GM18507 (cell line): ENCODE results near the gene AVPR2.

Experiments used
- DNase-seq: peaks from one replicate; pipeline ENCODE4 v3.0.0; 2011; ENCODE audit warnings: low read depth; ENCODE audit not compliant: insufficient read length; ENCODE audit errors: extremely low spot score
- FAIRE-seq: peaks from 2 replicates; lab custom pipeline; 2011; peaks lifted over from hg19 to GRCh38; lab: Jason Lieb, UNC

Gene AVPR2

DNA sequence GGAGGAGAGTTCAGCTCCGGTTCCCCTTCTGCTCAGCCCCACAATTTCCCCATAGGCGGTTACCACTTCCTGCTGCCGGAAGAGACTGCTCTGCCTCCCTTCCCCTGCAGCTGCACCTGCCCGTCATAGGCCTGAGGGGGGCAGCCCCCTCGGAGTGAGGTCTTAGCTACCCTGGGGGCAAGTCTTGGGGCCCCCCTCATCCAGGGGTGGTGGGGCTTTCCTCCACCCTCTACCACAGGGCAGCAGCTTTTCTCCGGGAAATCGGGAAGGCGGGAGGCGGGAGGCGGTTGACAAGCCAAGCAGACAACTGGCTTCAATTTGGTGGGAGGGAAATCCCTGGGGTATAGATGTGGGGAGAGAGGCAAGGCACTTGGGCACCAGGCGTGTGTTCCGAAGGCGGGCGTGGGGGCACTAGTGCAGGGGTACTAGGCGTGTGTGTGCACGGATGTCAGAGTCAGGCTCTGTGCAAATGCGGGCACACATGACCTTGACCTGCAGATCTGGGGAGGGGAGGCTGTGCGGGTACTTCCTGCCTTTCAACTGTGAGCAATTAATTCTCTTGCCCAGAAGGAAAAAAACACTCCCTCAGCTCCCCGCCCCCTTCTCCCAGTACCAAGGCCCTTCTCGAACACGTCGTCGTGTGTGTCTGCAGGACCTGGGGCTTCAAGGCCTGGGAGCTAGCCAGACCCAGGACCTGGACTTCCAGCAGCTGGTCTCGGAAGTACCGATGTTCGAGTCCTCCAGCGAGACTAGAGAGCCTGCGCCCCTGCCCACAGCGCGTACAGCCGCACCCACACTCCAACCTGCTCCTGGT, 22.6 kb downstream of the AVPR2 start:
- no peak for DNase-seq
- FAIRE-seq, result peak; percentile 99

DNA sequence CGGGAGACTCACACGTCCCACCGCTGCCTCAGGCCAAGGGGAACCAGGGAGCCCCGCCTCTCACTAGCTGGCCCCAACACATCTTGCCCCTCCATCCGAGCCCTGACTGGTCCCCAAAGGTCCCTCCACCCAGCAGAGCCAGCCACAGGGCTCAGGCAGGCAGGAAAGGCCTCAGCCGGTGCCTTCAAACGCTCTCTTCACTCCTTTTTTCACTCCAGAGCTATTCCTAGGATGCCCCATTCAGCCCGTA, 23.1 kb downstream of the AVPR2 start:
- FAIRE-seq (no peak), DNase-seq (no peak)

DNA sequence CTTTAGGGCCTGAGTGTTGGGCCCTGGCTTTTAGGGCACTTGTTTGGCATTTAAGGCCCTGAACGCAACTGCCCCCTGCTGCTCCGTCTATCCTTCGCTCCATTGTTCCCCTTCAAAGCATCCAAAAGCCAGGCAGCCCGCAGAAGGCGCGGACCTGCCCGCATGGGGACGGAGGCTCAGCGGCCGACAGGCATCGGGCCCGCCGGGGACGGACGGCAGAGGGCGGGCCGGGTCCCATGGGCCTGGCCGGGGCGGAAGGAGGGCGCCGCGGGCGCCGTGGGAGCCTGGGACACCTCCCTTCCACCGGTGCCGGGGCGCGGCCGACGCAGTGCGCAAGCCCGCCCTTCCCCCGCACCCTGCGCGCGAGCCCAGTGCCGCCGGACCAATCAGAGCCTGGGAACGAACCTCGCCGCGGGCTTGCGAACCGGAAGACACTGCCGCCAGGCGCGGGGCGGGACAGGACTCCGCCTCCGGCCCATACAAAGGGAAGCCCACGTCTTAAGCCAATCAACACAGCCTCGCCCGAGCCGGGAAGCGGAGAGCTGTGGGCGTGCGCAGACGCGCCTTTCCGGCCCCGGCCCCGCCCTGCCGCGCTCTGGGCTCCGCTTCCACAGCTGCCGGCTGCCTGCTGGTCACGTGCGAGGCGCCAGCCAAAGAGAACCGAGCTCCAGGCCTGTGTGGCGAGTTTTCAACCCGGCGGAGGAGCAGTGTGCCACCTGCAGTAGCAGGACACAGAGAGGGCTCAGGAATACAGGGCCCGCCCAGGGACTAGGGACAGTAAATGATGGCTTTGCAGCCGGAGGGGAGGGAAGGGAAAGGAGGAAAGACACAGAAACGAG, 23.7 kb downstream of the AVPR2 start:
- DNase-seq (peak; percentile 73), FAIRE-seq (peak; percentile 100)

DNA sequence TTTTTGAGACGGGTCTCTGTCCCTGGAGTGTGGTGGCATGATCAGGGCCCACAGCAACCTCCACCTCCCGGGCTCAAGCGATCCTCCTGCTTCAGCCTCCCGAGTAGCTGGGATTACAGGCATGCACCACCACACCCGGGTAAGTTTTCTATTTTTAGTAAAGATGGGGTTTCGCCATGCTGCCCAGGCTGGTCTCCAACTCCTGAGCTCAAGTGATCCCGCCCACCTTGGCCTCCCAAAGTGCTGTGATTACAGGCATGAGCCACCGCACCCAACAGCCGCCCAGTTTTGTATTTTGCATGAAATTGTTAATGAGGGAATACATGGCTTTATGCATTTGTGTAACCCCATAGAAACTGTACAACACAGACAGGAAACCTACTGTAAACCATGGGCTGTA, 24.4 kb downstream of the AVPR2 start:
- no peak for DNase-seq
- FAIRE-seq, result peak; percentile 38

DNA sequence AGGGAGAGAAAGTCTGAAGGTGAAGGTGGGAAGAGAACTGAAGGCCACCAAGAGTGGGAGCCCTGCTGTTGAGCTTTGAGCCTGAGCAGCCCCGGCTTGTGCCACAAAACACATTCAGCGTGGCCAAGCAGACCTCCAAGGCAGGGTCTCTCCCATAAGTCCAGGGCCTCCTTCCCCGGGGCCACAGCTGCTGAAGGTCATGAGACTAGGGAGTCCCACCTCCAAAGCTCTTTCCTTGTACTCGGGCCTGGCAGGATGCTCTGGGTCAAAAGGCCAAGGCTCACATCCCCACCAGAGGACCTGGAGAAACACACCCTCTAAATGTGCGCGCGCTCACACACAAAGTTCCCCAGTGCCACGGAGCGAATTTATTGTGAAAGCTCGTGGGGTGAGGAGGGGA, 25.1 kb downstream of the AVPR2 start:
- FAIRE-seq (no peak), DNase-seq (no peak)

DNA sequence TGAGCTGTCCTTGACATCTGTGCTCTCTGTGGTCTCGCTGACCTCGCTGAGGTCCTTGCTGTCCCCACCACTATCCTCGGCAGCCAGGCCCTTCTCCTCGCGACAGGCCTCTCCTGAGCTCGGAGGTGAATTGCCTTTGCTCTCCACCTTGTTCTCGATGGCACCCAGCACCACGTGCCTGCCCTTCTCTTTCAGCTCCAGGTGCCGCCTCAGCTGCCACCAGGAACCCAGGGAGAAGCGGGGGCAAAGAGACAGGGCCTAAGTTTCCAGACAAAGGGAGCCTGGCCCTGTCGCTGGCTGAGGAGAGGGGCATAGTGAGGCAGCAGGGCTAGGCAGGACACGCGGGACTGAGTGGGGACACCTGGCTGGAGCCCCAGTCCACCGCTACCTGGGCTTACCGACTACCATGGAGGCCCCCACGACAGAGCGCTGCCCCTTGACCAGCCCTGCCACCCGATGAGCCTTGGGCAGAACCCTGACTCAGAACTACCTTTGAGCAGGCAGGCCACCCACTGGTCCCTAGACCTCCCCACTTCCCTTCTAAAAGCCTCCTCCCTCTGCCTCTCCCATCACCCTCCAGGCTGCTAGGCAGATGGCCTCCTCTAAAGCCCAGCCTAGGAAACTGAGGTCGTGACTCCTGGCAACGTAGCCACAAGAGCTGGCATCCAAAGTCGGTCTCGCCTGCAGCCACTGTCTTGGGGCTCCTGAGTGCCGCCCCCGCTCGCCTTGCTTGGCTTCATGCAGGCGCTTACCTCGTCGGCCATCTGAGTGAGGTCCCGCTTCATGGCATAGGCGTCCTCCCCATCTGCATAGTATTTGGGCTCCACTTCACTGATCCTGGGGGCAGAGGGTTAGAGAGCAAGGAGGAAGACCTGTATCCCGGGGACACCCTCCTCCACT, 25.8 kb downstream of the AVPR2 start:
- DNase-seq (no peak), FAIRE-seq (no peak)

DNA sequence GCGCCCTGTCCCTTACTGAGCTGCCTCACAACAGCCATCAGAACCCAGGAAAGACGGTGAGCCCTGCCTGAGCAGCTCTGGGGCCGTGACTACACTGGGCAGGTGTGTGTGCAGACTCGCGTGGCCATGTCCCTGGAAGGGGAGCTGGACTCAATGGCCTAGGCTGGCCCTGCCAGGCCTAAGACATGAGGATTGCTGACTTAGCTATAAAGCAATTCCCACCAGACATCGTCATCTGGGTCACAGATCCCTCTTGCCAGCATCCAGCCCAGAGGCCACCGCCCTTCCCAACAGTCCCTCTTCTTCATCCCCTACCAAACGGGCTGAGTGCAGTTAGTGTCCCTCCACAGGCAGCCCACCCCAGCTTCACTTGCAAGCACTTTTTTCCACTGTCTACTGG, 26.7 kb downstream of the AVPR2 start:
- FAIRE-seq, result no peak
- no peak for DNase-seq

DNA sequence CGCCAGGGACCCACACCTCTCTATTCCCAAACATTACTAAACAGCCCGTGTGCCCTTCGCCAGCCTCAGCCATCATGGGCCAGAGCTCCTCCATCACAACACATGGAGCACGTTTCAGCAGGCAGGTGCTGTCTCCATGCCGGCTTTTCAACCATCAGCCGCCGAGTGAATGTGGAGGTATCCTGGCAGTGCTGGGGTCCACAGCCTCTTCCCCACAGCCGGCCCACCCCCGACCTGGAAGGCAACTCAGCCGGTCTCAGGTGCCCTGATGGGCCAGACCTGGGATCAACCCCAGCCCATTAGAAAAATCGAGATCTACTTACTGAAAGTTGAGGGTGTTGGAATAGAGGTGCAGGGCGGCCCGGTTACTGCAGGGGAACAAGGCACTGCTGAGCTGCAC, 27.3 kb downstream of the AVPR2 start:
- DNase-seq (no peak), FAIRE-seq (no peak)

DNA sequence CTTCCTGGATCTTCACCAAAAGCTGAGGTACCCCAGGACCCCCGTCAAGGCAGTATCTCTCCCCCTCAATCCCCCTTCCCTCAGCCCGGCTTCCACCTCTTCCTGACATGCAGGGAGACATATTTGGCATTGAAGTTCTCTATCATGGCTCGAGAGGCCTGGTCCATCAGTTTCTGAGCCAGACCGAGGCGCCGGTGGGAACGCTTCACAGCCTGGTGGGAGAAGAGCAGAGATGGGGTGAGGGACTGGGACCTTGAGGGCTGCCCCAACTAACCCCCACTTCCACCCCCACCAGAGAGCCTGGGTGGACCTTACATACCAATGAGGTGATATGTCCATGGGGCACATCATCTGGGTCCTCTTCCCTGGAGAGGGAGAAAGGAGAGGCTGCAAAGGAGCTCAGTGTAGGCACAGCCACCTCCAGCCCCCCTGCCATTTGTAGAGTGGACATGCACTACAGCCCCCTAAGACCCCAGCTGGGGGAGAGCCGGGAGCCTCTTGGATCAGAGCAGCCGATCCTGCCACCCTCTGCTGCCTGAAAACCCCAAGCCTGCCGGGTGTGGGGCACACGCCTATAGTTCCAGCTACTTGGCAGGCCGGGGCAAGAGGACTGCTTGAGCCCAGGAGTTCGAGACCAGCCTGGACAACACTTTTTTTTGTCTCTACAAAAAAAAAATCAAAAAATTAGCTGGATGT, 27.9 kb downstream of the AVPR2 start:
- FAIRE-seq (no peak), DNase-seq (no peak)

DNA sequence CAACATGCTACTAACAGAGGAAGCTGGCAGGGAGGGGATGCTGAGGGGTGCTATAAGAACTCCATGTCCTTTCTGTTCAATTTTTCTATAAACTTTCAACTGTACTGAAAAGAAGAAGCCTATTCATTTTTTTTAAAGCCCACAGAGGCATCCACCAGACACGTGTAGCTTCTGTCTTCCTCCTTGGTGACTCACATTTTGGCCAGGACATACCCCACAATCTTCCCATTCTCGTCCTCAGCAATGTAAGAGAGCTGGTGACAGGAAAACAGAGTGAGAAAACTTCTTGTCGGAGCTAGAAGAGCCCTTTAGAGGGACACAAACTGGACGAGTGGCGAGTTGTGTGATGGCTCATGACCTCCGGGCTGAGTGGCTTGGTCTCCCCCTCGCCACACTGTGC, 29.3 kb downstream of the AVPR2 start:
- DNase-seq, result no peak

DNA sequence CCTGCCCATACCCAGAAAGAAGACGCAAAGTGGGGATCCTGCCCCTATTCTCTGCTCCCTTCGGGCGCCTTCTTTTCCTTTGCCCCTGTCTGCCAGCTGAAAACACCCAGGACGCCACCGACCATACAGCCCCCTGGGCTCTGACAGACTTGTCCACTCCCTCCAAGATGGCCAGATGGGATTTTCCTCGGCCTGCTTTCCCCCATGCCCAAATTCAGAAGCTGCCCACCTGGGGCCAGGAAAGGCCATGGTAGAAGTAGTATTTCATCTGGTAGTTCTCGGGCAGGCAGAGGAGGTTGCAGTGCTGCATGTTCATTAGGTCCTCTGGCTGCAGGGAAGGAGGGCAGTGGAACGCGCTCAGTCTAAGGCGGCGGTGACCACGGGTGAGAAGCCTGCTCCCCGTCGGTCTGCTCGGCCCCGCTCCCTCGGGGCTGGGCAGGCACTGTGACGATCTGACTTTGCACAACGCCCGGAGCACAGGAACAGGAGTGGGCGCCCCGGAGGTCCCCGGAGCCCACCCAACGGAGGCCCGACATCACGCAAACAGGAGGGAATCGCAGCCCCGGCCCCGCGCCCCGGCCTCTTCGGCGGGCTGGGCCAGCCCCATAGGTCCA, 29.8 kb downstream of the AVPR2 start:
- FAIRE-seq, result no peak
- DNase-seq, result no peak

More for the DNA sequence above, 29.3 kb downstream of the AVPR2 start:
- FAIRE-seq, result no peak

DNA sequence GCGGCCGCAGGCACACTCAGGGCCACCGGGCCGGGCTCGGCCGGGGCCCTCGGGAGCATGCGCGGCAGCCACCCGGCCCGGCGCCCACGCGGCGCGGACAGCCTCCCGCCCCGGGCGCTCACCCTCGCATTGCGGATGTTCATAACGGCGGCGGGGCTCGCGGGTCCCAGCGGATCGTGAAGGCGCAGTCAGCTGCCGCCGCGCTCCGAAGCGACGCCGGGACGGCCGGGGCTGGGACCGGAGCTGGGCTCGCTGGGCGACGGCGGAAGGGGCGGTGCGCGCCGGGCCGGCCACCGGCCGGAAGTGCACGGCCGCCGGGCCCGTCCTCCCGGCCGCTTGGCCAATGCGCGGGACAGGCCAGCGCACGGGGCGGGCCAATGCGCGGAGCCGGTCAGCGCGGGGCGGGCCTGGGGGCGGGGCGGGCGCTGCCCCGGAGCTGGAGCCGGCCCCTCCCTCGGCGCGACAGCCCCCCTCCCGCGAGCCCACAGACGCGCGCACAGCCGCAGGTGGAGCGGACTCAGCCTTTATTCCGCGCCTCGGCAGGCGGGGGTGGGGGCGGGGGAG, 30.4 kb downstream of the AVPR2 start, which contains the start of gene NAA10:
Gene NAA10 (minus strand): TSS at position 276 of the 564 bp plus-strand sequence. CDS start 133 bp downstream, at position 143.
- FAIRE-seq (peak; percentile 83), DNase-seq (peak; percentile 63)

DNA sequence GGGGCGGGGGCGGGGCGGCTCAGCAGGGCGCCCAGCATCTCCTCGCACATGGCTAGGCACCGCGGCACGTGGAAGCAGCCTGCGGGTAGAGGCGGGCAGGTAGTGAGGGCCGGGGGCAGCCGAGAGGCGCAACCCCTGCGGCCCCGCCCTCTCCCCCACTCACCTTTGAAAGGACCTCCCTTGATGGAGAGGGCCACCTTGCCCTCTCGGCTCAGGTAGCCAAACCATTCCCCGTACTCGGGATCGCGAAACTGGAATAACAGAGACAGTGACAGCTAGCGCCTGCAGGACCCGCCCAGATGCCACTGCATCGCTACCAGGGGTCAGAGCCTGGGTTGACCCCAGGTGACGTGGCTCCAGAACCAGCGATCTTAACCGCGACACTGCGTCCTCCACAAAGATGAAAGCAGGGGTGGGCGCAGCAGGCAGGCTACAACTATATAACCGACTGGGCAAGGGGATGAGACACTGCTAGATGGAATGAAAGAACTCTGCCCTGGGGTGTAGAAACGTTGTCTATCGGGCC, 30.9 kb downstream of the AVPR2 start:
- no peak for DNase-seq
- FAIRE-seq, result no peak

DNA sequence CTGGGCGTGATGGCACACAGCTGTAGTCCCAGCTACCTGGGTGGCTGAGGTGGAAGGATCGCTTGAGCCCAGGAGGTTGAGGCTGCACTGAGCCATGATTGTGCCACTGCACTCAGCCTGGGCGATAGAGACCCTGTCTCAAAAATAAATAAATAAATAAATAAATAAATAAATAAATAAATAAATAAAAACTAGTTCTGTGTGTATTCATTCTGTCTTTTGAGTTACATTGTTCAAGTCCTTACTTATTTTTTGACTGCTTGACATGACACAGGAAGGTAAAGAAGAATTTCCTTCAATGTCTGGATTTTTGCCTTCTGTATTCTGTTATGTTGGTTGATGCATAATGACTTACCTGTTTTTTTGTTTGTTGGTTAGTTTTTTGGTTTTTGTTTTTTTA, 32.6 kb downstream of the AVPR2 start:
- DNase-seq (no peak), FAIRE-seq (no peak)

DNA sequence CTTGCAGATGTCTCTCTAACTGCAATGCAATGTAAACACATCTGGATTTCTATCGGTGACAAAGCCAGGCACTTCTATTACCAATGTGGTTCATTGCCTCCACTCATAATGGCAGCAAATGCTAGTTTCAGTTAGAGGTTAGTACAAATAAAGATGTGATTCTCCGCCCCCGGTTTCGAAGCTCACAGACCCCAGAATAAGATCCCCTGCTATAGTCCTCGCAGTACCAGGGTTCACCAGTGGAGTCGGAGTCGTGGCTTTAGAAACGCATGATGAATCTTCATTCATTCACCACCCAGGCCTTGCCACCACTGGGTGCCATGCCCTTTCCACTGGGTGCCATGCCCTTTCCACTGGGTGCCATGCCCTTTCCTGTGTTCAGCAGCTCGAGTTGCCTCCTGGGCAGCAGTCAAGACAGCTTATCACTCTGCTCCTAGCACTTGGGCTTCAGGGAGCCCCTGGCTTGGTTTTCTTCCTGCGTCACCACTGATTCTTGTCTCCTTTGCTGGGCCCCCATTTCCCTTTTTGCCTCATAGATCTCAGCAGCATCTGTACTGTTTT, 33.8 kb downstream of the AVPR2 start:
- DNase-seq, result no peak
- no peak for FAIRE-seq

DNA sequence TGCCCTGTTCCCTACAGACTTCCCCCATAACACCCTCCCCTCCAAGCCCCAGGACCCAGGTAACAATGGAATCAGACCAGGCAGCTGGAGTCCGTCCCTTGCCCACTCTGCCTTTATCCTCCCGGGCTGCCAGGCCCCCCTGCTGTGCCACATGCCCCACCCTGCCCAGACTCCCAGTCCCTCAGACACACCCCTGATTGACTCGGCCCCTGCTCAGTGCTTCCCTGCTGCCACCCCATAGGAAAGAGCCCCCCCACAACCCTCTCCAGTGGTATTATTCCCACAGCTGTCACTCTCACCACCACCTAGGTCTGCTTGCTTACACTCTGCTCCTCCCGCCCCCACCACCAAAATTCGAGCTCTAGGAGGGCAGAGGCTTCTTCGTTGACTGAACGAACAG, 35.1 kb downstream of the AVPR2 start:
- FAIRE-seq (no peak), DNase-seq (no peak)

DNA sequence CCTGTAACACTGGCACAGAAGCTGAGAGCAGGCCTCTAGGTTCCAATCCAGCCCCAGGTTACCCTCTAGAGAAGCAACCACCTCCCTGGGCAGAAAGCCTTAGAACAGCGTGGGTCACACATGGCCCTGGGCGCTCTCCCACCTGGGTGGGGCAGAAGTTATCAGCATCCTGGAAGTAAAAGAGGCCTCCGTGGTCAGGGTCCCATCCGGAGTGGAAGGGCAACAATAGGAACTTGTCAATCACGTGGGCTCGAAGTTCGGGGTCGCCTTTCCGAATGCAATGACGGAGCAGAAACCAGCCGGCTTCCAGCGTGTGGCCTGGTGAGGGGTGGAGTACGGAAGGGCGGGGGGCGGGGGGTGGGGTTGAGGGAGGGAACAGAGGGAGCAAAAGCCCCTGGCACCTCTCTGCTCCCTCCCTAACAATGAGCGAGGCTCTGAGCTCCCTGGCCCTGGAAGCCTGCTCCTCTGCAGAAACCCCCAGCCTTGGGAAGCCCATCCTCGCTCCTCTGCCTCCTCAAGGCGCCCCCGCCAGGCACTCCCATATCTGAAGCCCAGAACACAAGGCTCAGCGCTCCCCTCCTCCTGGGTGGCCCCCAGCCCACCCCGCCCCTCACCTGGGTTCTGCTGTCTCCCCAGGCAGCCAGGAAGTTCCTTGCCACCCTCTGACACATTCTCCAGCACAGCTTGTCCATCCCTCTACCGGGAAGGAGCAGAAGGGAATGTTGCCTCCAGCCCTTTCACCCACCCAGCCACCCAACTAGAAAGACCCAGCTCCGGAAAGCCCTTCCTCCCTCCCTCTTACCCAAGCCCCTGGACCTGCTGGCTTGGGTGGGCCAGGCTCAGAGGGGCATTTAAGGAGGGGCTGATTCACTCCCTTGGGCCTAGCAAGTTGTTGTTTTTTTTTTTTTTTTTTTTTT, 37.1 kb downstream of the AVPR2 start:
- no peak for DNase-seq
- FAIRE-seq, result no peak
